NCI-H1436 treated with DMSO at 0.1 percent for 48 hours (cell line): Measurements from ENCODE around the gene DEK.
"Not testable (repeated sequence)": the region's sequence is repeated elsewhere in the genome, so short reads cannot be mapped to it uniquely, and the experiment has no call there.

Source experiments
- DNase-seq: peaks from one replicate; lab custom pipeline; 2025; lab: John Stamatoyannopoulos, UW

Gene DEK

GRCh38 chr6:18204691-18205090 is 59.6 kb downstream of the DEK start:
- no peak for DNase-seq

GRCh38 chr6:18203786-18204185 is 60.5 kb downstream of the DEK start:
- DNase-seq: no peak

DNA sequence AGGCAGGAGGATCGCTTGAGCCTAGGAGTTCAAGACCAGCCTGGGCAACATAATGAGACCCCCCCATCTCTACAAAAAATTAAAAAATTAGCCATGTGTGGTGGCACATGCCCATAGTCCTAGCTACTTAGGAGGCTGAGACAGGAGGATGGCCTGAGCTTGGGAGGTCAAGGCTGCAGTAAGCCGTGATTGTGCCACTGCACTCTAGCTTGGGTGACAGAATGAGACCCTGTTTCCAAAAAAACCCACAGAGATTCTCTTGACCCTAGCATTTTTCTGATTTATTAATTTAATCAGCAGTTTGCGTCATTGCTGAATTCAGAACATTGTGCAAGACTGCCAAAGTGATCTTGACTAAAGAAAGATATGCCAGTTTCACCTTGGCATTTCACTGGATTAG is 72.3 kb downstream of the DEK start:
- DNase-seq: no peak

GRCh38 chr6:18189196-18189595 is 75.1 kb downstream of the DEK start:
- no peak for DNase-seq

- DNase-seq: no peak
Measured at GRCh38 chr6:18187701-18188100, 76.6 kb downstream of the DEK start.

- no peak for DNase-seq
Measured at GRCh38 chr6:18186540-18187250, 77.6 kb downstream of the DEK start.

DNA sequence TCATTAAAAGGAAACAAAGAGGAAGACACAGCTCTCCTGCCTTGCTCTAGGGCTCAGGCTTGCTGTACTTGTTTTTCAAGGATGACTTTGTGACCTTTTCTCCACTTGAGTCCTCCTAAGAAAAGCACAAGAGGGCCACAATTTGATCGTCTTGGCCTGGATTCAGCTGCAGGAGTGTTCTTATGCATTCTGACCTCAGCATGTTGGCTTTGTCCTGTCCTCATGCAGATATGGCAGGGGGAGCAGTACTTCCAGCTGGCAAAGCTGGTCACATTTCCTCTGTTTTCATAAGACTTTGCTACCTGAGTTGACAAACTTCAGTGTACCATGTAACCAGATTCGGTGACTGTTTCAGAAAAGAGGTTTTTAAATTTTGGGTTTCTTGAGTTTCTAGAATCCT is 78.3 kb downstream of the DEK start:
- no peak for DNase-seq

- DNase-seq: no peak
Measured at GRCh38 chr6:18185624-18186023, 78.7 kb downstream of the DEK start.

DNA sequence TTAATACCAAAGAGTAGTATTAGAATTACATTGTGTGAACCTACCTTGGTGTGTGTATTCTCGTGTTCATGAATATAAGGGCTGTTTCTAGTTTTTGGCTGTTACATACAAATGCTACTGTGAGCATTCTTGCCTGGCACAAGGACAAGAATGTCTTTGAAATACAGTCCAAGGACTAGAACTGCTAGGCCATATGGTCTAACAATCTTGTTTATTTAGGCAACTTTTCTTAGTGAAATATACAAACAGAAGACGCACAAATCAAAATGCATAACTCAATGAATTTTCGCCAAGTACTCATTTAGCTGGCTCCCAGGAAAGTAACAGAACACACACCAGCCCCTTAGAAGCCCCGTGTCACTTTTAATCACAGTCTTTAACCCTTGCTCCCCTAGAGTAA is 80.6 kb downstream of the DEK start:
- DNase-seq: no peak

DNA sequence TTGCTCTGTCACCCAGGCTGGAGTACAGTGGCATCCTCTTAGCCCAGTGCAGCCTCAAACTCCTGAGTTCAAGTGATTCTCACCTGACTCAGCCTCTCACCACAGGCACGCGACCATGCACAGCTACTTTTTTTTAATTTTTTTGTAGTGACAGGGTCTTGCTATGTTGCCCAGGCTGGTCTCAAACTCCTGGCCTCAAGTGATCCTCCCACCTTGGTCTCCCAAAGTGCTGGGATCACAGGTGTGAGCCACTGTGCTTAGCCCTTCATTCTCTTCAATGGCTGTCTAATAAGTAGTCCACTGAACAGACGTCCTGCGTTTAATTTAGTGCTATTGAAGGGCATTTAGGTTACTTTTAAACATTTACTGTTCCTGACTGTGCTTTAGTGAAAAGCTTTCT is 81.8 kb downstream of the DEK start:
- DNase-seq: no peak

DNA sequence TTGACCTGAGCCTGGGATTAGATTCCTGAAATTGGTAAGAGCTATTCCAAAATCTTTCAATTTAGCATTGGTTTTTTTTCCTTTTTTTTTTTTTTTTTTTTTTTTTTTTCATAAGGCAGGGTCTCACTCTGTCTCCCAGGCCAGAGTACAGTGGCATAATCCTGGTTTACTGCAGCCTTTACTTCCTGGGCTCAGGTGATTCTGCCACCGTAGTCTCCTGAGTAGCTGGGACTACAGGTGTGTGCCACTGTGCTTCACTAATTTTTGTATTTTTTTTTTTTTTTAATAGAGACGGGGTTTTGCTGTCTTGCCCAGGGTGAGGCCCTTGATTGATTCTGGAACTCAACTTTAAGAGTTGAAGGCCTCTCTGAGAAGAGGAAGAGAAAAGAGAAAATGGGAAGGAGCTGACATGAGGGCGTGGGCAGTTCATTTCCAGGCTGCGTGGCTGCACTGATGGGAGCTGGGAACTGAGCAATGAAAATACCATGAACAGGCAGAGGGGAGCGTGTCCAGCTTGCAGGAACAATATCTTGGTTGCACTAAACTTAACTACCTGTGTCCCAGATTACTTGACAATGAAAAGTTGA is 84.5 kb downstream of the DEK start:
- no peak for DNase-seq

- DNase-seq: no peak
Measured at GRCh38 chr6:18178960-18179615, 85.2 kb downstream of the DEK start.

DNA sequence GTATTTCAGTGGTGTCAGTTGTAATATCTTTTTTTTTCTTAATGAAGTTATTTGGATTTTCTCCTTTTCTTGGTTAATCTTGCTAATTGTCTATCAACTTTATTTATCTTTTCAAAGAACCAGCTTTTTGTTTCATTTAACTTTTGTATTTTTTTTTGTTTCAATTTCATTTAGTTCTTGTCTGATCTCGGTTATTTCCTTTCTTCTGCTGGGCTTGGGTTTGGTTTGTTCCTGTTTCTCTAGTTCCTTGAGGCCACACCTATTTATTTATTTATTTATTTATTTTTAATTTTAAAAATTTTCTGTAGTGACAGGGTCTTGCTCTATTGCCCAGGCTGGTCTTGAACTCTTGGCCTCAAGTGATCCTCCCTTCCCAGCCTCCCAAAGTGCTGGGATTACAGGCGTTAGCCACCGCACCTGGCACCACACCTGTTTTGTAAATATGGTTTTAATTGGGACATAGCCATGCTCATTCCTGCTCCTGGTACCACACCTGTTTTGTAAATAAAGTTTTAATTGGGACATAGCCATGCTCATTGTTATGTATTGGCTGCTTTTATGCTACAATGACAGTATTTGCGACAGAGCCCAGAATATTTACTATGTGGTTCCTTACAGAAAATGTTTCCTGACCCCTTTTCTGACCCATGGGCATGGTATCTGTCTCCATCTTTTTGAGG is 86.9 kb downstream of the DEK start:
- no peak for DNase-seq

- not testable (repeated sequence) for DNase-seq
Measured at GRCh38 chr6:18176198-18176597, 88.1 kb downstream of the DEK start.
